ENCODE results near the gene SELPLG.

- TF ChIP-seq CTCF (conservative IDR thresholded peaks at IDR 0.05; ENCODE audit: low read length) (no peak), EZH2phosphoT487 (IDR thresholded peaks at IDR 0.05; ENCODE audit: borderline replicate concordance) (no peak)
Measured at GRCh38 chr12:108665608-108666202, 32.0 kb upstream of the SELPLG start.
